GM18517 (cell line): ENCODE data around the gene CAMK1D.

Experiments used
- ATAC-seq: cut with Tn5 transposase; IDR thresholded peaks from one replicate; pipeline ENCODE4 v1.9.1; 2021; ENCODE audit warnings: mild to moderate bottlenecking, moderate library complexity; ENCODE audit not compliant: unreplicated experiment

CAMK1D gene

GRCh38 chr10:12681252-12681651 is 331.9 kb downstream of the CAMK1D start:
- ATAC-seq = no peak

- no peak for ATAC-seq
Observed at GRCh38 chr10:12684784-12685183, 335.4 kb downstream of the CAMK1D start.

- ATAC-seq = no peak
Observed at GRCh38 chr10:12685261-12686058, 336.1 kb downstream of the CAMK1D start.

- no peak for ATAC-seq
Observed at GRCh38 chr10:12687996-12688395, 338.6 kb downstream of the CAMK1D start.

- no peak for ATAC-seq
Observed at GRCh38 chr10:12689893-12690292, 340.5 kb downstream of the CAMK1D start.

GRCh38 chr10:12690525-12691126 is 341.3 kb downstream of the CAMK1D start:
- no peak for ATAC-seq

- ATAC-seq = no peak
Observed at GRCh38 chr10:12691596-12691995, 342.2 kb downstream of the CAMK1D start.

GRCh38 chr10:12697764-12698163 is 348.4 kb downstream of the CAMK1D start:
- ATAC-seq = no peak

GRCh38 chr10:12699258-12699700 is 349.9 kb downstream of the CAMK1D start:
- ATAC-seq = no peak

- no peak for ATAC-seq
Observed at GRCh38 chr10:12699781-12700556, 350.6 kb downstream of the CAMK1D start.

GRCh38 chr10:12700557-12700874 is 351.2 kb downstream of the CAMK1D start:
- ATAC-seq = no peak

GRCh38 chr10:12701696-12702095 is 352.3 kb downstream of the CAMK1D start:
- no peak for ATAC-seq

GRCh38 chr10:12702215-12702770 is 352.9 kb downstream of the CAMK1D start:
- ATAC-seq = no peak

GRCh38 chr10:12703126-12703525 is 353.8 kb downstream of the CAMK1D start:
- no peak for ATAC-seq

GRCh38 chr10:12703813-12704212 is 354.5 kb downstream of the CAMK1D start:
- no peak for ATAC-seq

- no peak for ATAC-seq
Observed at GRCh38 chr10:12704488-12704887, 355.1 kb downstream of the CAMK1D start.

- no peak for ATAC-seq
Observed at GRCh38 chr10:12705943-12706342, 356.6 kb downstream of the CAMK1D start.

GRCh38 chr10:12707461-12708185 is 358.3 kb downstream of the CAMK1D start:
- no peak for ATAC-seq

- ATAC-seq = no peak
Observed at GRCh38 chr10:12709000-12709401, 359.7 kb downstream of the CAMK1D start.

GRCh38 chr10:12709521-12709963 is 360.2 kb downstream of the CAMK1D start:
- ATAC-seq = no peak

GRCh38 chr10:12710157-12710556 is 360.8 kb downstream of the CAMK1D start:
- no peak for ATAC-seq
